Endodermal cell (in vitro differentiated cells): ENCODE measurements around the gene APBB1IP. TPM values are rescaled to one million over a fixed set of nuclear protein-coding genes. Genes with fewer than 3 reads are reported as not detected.

ENCODE experiments used
- DNase-seq: peaks from one replicate; pipeline ENCODE4 v3.0.0-alpha.2; 2017
- H3K27ac ChIP-seq: 2 replicates; pipeline ENCODE4 v1.5.1; 2013; ENCODE audit warnings: mild to moderate bottlenecking, low read depth, low read length, moderate library complexity
- H3K27me3 ChIP-seq: 2 replicates; pipeline ENCODE4 v1.6.1; 2013; ENCODE audit warnings: mild to moderate bottlenecking, low read length, moderate library complexity; ENCODE audit not compliant: insufficient read depth, control insufficient read depth, poor library complexity, severe bottlenecking
- H3K36me3 ChIP-seq: 2 replicates; pipeline ENCODE4 v1.7.0; 2013; ENCODE audit warnings: mild to moderate bottlenecking, low read length, moderate library complexity; ENCODE audit not compliant: control insufficient read depth, insufficient read depth
- H3K4me1 ChIP-seq: one replicate; pipeline ENCODE4 v1.7.0; 2013; ENCODE audit warnings: low read length; ENCODE audit not compliant: control insufficient read depth, insufficient read depth
- H3K4me3 ChIP-seq: 2 replicates; pipeline ENCODE4 v1.5.1; 2013; ENCODE audit warnings: mild to moderate bottlenecking, low read length, moderate library complexity
- H3K9ac ChIP-seq: 2 replicates; pipeline ENCODE4 v1.6.1; 2013; ENCODE audit warnings: mild to moderate bottlenecking, low read length, moderate library complexity; ENCODE audit not compliant: poor library complexity, severe bottlenecking; ENCODE audit errors: extremely low read depth
- H3K9me3 ChIP-seq: 2 replicates; pipeline ENCODE4 v1.6.1; 2013; ENCODE audit warnings: mild to moderate bottlenecking, low read length, moderate library complexity; ENCODE audit not compliant: control insufficient read depth
- H3K27ac Mint-ChIP-seq: 2 replicates; pipeline ENCODE4 v1.8.0; 2020; ENCODE audit warnings: mixed read lengths
- H3K27me3 Mint-ChIP-seq: 2 replicates; pipeline ENCODE4 v1.8.0; 2021; ENCODE audit warnings: mild to moderate bottlenecking, mixed read lengths; ENCODE audit not compliant: insufficient read depth
- H3K36me3 Mint-ChIP-seq: 2 replicates; pipeline ENCODE4 v1.8.0; 2020; ENCODE audit warnings: low read depth, mixed read lengths
- H3K4me1 Mint-ChIP-seq: 2 replicates; pipeline ENCODE4 v1.8.0; 2020; ENCODE audit warnings: mixed read lengths
- H3K4me3 Mint-ChIP-seq: 2 replicates; pipeline ENCODE4 v1.8.0; 2020; ENCODE audit warnings: mild to moderate bottlenecking, moderate library complexity, mixed read lengths
- H3K9me3 Mint-ChIP-seq: 2 replicates; pipeline ENCODE4 v1.8.0; 2020; ENCODE audit warnings: mild to moderate bottlenecking, mixed read lengths
- CTCF ChIP-seq: fragments of 200-600 bp; sonication (generic); conservative IDR thresholded peaks from 2 replicates; pipeline ENCODE4 v1.5.0; 2021; ENCODE audit warnings: antibody characterized with exemption, mild to moderate bottlenecking
- WGBS, 2 experiments: methylation state at CpG; one replicate each; pipeline versions ENCODE4 v1.1.5 to v1.1.7; 2013; ENCODE audit warnings: missing lambda C conversion rate in 2 of 2, mixed read lengths in 1 of 2; ENCODE audit not compliant: insufficient coverage in 1 of 2, insufficient read length in 1 of 2; 5-methylcytosine and 5-hydroxymethylcytosine counted together
- total RNA-seq, 2 donors: library from RNA; stranded (reverse); fragmentation: NEBNext Ultra II Directional in 1 of 2; extraction: Animal tissue kit (Norgen Biotek cat#: 25700) in 1 of 2; gene quantifications; 2 replicates in 1 of 2; 3 replicates in 1 of 2; pipeline ENCODE4 v1.2.1, GENCODE V29; 2021

The APBB1IP gene
- total RNA-seq, 2 donors from 2014 or later, result 0.24 TPM

GRCh38 chr10:26507441-26507840, 69.3 kb downstream of the APBB1IP start:
- Mint-ChIP-seq H3K4me3 (no peak overlapping the region), H3K36me3 (no peaks in the 10 kb centered on the region), H3K27ac (no peak overlapping the region), H3K9me3 (peaks cover 11% of the 10 kb centered on the region), H3K27me3 (no peaks in the 10 kb centered on the region), H3K4me1 (peaks cover 1% of the 10 kb centered on the region)
- Histone ChIP-seq H3K36me3 (no peaks in the 10 kb centered on the region), H3K27me3 (no peaks in the 10 kb centered on the region), H3K4me1 (no peaks in the 10 kb centered on the region), H3K4me3 (no peak overlapping the region), H3K9me3 (peaks cover 4% of the 10 kb centered on the region), H3K9ac (no peak overlapping the region), H3K27ac (no peak overlapping the region)
- no peak for TF ChIP-seq CTCF
- no peak for DNase-seq

GRCh38 chr10:26508016-26508415, 69.9 kb downstream of the APBB1IP start:
- 90 to 95% methylated on average over 4 of the region's 4 CpGs for WGBS, 2 experiments
- no peak overlapping the region for H3K4me3 Mint-ChIP-seq
- peaks cover 10% of the 10 kb centered on the region for H3K9me3 ChIP-seq

GRCh38 chr10:26509307-26509706, 71.2 kb downstream of the APBB1IP start:
- Histone ChIP-seq H3K27me3 (no peaks in the 10 kb centered on the region), H3K4me1 (no peaks in the 10 kb centered on the region), H3K27ac (no peak overlapping the region), H3K9me3 (peaks cover 22% of the 10 kb centered on the region), H3K4me3 (no peak overlapping the region), H3K36me3 (no peaks in the 10 kb centered on the region), H3K9ac (no peak overlapping the region)
- no peak for DNase-seq
- 94% methylated on average over 1 of the region's 1 CpG; no CpG with 5 or more reads in 1 of the 2 experiments for WGBS, 2 experiments
- Mint-ChIP-seq H3K36me3 (no peaks in the 10 kb centered on the region), H3K27ac (no peak overlapping the region), H3K4me1 (peaks cover 1% of the 10 kb centered on the region), H3K9me3 (peaks cover 23% of the 10 kb centered on the region), H3K4me3 (no peak overlapping the region), H3K27me3 (no peaks in the 10 kb centered on the region)
- TF ChIP-seq CTCF, result no peak

More at GRCh38 chr10:26508016-26508415, 69.9 kb downstream of the APBB1IP start:
- Mint-ChIP-seq H3K36me3 (no peaks in the 10 kb centered on the region), H3K4me1 (peaks cover 1% of the 10 kb centered on the region), H3K27me3 (no peaks in the 10 kb centered on the region), H3K27ac (no peak overlapping the region), H3K9me3 (peaks cover 15% of the 10 kb centered on the region)
- no peaks in the 10 kb centered on the region for H3K4me1 ChIP-seq
- H3K9ac ChIP-seq, result no peak overlapping the region
- no peaks in the 10 kb centered on the region for H3K36me3 ChIP-seq
- H3K27ac ChIP-seq, result no peak overlapping the region
- no peak overlapping the region for H3K4me3 ChIP-seq
- no peaks in the 10 kb centered on the region for H3K27me3 ChIP-seq
- TF ChIP-seq CTCF, result no peak
- no peak for DNase-seq
